GM12878 (cell line): ENCODE results near the gene DNAJC2. TPM values are rescaled to one million over a fixed set of nuclear protein-coding genes. Genes with fewer than 3 reads are reported as not detected.

Experiments used
- ATAC-seq: fragments of 200-7000 bp; cut with Tn5 transposase; 3 replicates; pipeline ENCODE4 v1.9.1; 2020; ENCODE audit warnings: mild to moderate bottlenecking, moderate library complexity
- BruUV-seq: library from RNA; stranded (reverse); fragments of 400-500 nt; replicated peaks from 2 replicates; lab custom pipeline; 2021; lab: Mats Ljungman, UMichigan
- CTCF ChIA-PET: fragments of 300-600 bp; sonication (Branson Sonifier 250); formaldehyde crosslinking; extraction: SDS; loops from one replicate; lab custom pipeline; 2021; ENCODE audit warnings: inconsistent platforms; lab: Yijun Ruan, JAX
- POLR2A ChIA-PET: fragments of 350-600 bp; formaldehyde crosslinking; extraction: SDS; loops from one replicate; lab custom pipeline; 2021; ENCODE audit warnings: inconsistent platforms; lab: Charles Lee
- RAD21 ChIA-PET: fragments of 300-600 bp; sonication (Branson Sonifier 250); formaldehyde crosslinking; loops from one replicate; lab custom pipeline; 2023; ENCODE audit warnings: antibody characterized with exemption; ENCODE audit not compliant: unreplicated experiment; lab: Charles Lee
- SMC1A ChIA-PET: fragments of 300-600 bp; sonication (Branson Sonifier 250); formaldehyde crosslinking; loops from one replicate; lab custom pipeline; 2023; ENCODE audit not compliant: unreplicated experiment, uncharacterized antibody; lab: Charles Lee
- DNase-seq: peaks from one replicate; pipeline ENCODE4 v3.0.0-alpha.2; 2011; ENCODE audit warnings: low read depth, low spot score
- FAIRE-seq: peaks from 3 replicates; lab custom pipeline; 2011; peaks lifted over from hg19 to GRCh38; lab: Jason Lieb, UNC
- H2AFZ ChIP-seq: 2 replicates; pipeline ENCODE4 v1.6.0; 2011; ENCODE audit warnings: low read depth, low read length, control low read depth; ENCODE audit not compliant: control insufficient read depth
- H3K27ac ChIP-seq: 2 replicates; pipeline ENCODE4 v1.5.1; 2011; ENCODE audit warnings: control low read depth; ENCODE audit not compliant: control insufficient read depth, insufficient read depth
- H3K27me3 ChIP-seq, 2 experiments: replicated peaks in 1 of 2; 2 replicates each; pipeline versions ENCODE4 v1.6.0 to v1.6.1; 2011; ENCODE audit warnings: low read length in 1 of 2; ENCODE audit not compliant: control insufficient read depth in 2 of 2, insufficient read depth in 2 of 2
- H3K36me3 ChIP-seq, 2 experiments: 2 replicates each; pipeline ENCODE4 v1.5.1; 2011; ENCODE audit warnings: low read length in 1 of 2; ENCODE audit not compliant: control insufficient read depth in 2 of 2, insufficient read depth in 2 of 2
- H3K4me1 ChIP-seq: 2 replicates; pipeline ENCODE4 v1.6.1; 2011; ENCODE audit warnings: mild to moderate bottlenecking, low read length, moderate library complexity, mixed read lengths; ENCODE audit not compliant: control insufficient read depth, insufficient read depth
- H3K4me2 ChIP-seq: 2 replicates; pipeline ENCODE4 v1.6.0; 2011; ENCODE audit warnings: control low read depth; ENCODE audit not compliant: control insufficient read depth, insufficient read depth
- H3K4me3 ChIP-seq: fragments of 200-600 bp; sonication (generic); 2 replicates; pipeline ENCODE4 v1.5.1; 2016
- H3K79me2 ChIP-seq: 2 replicates; pipeline ENCODE4 v1.6.0; 2011; ENCODE audit warnings: low read length; ENCODE audit not compliant: control insufficient read depth, insufficient read depth
- H3K9ac ChIP-seq: 2 replicates; pipeline ENCODE4 v1.8.0; 2011; ENCODE audit warnings: low read length, control low read depth, mixed read lengths; ENCODE audit not compliant: control insufficient read depth, insufficient read depth
- H3K9me3 ChIP-seq: replicated peaks from 3 replicates; pipeline ENCODE4 v1.5.1; 2011; ENCODE audit warnings: mild to moderate bottlenecking, low read length; ENCODE audit not compliant: control insufficient read depth, insufficient read depth
- H4K20me1 ChIP-seq: 2 replicates; pipeline ENCODE4 v1.6.0; 2011; ENCODE audit not compliant: control insufficient read depth, insufficient read depth
- ATF7 ChIP-seq: fragments of 450-650 bp; IDR thresholded peaks from 2 replicates; pipeline ENCODE4 v1.6.1; 2016; ENCODE audit warnings: low read depth, mild to moderate bottlenecking
- CREM ChIP-seq: IDR thresholded peaks from 2 replicates; pipeline ENCODE4 v1.6.1; 2014; ENCODE audit warnings: antibody characterized with exemption, low read depth
- ETV6 ChIP-seq, 2 experiments: fragments of 450-650 bp in 1 of 2; IDR thresholded peaks in 1 of 2; conservative IDR thresholded peaks in 1 of 2; 2 replicates each; pipeline ENCODE4 v1.6.1; 2014; ENCODE audit warnings: antibody characterized with exemption in 1 of 2, borderline replicate concordance in 1 of 2, low read depth in 1 of 2, mild to moderate bottlenecking in 1 of 2, moderate library complexity in 1 of 2
- EZH2 ChIP-seq: IDR thresholded peaks from 2 replicates; pipeline ENCODE4 v1.6.1; 2012; ENCODE audit warnings: low read depth, mild to moderate bottlenecking, control low read depth, inconsistent platforms, low read length, borderline replicate concordance; ENCODE audit not compliant: control insufficient read depth
- NBN ChIP-seq: fragments of 450-650 bp; IDR thresholded peaks from 2 replicates; pipeline ENCODE4 v1.6.1; 2016
- PAX8 ChIP-seq: fragments of 450-650 bp; IDR thresholded peaks from 2 replicates; pipeline ENCODE4 v1.6.1; 2017; ENCODE audit warnings: mild to moderate bottlenecking, moderate library complexity
- RUNX3 ChIP-seq: IDR thresholded peaks from 2 replicates; pipeline ENCODE4 v1.6.1; 2012; ENCODE audit warnings: low read length, inconsistent platforms
- SREBF1 ChIP-seq: IDR thresholded peaks from 2 replicates; pipeline ENCODE4 v1.6.1; 2012; ENCODE audit warnings: mild to moderate bottlenecking, low read length
- SUPT20H ChIP-seq: IDR thresholded peaks from 2 replicates; pipeline ENCODE4 v1.6.1; 2011; ENCODE audit warnings: low read depth, mild to moderate bottlenecking, low read length, moderate library complexity, borderline replicate concordance; ENCODE audit not compliant: control insufficient read depth
- TCF7 ChIP-seq: IDR thresholded peaks from 2 replicates; pipeline ENCODE4 v1.6.1; 2014; ENCODE audit warnings: antibody characterized with exemption, borderline replicate concordance
- WRNIP1 ChIP-seq: IDR thresholded peaks from 2 replicates; pipeline ENCODE4 v1.6.1; 2011; ENCODE audit warnings: low read depth, low read length, improper control_type of control experiment, borderline replicate concordance
- YY1 ChIP-seq: IDR thresholded peaks from 2 replicates; pipeline ENCODE4 v1.6.1; 2011; ENCODE audit warnings: low read depth, mild to moderate bottlenecking, low read length
- ZNF384 ChIP-seq: IDR thresholded peaks from 2 replicates; pipeline ENCODE4 v1.6.1; 2012; ENCODE audit warnings: low read depth, mild to moderate bottlenecking, low read length, improper control_type of control experiment, borderline replicate concordance
- WGBS: methylation state at CpG from one replicate; pipeline ENCODE4 v1.1.6; 2016; ENCODE audit warnings: low lambda C conversion rate; ENCODE audit not compliant: insufficient replicate concordance, insufficient coverage; ENCODE audit errors: missing lambda C conversion rate; 5-methylcytosine and 5-hydroxymethylcytosine counted together
- in situ Hi-C: fragments of 300-500 bp; cut with MboI; formaldehyde crosslinking; loops from 9 replicates; pipeline ENCODE4 v1.14.3; 2018; ENCODE audit warnings: mixed read lengths
- intact Hi-C: fragments of 100-400 bp; cut with micrococcal nuclease; formaldehyde crosslinking; loops from one replicate; pipeline ENCODE4 v1.14.2; 2022; ENCODE audit not compliant: unreplicated experiment
- polyA plus RNA-seq, 11 experiments: library from polyadenylated mRNA; depleted of rRNA in 4 of 11; unstranded in 6 of 11; stranded (reverse) in 5 of 11; fragments of >200 nt; fragmentation: Nextera tagmentation in 4 of 11; fragmentation: Illumina TruSeq in 1 of 11; extraction: Ambion mirVana in 4 of 11; extraction: Trizol in 1 of 11; gene quantifications; 1 replicate in 1 of 11; 2 replicates in 10 of 11; pipeline versions ENCODE4 v1.2.1 to v1.2.3, GENCODE V29; 2011 to 2016; ENCODE audit warnings: inconsistent platforms in 2 of 11, missing spikeins in 2 of 11, low read depth in 1 of 11
- total RNA-seq, 4 experiments: library from RNA; depleted of rRNA in 3 of 4; stranded (reverse); fragments of >200 nt in 3 of 4; fragmentation: Illumina TruSeq in 1 of 4; extraction: Trizol in 1 of 4; gene quantifications; 2 replicates each; pipeline versions ENCODE4 v1.2.1 to v1.2.3, GENCODE V29; 2013 to 2021
- TF ChIP-seq, protein P1 (sequence below): fragments of 450-650 bp; IDR thresholded peaks from 2 replicates; pipeline ENCODE4 v1.6.1; 2017; ENCODE audit warnings: low read depth, mild to moderate bottlenecking, moderate library complexity
- TF ChIP-seq, protein P2 (sequence below): fragments of 450-650 bp; IDR thresholded peaks from 2 replicates; pipeline ENCODE4 v1.6.1; 2017; ENCODE audit warnings: mild to moderate bottlenecking, low read depth, inconsistent platforms; ENCODE audit not compliant: poor library complexity, severe bottlenecking

DNAJC2 gene
- total and polyA plus RNA-seq, 10 of the 15 experiments (the other 5 are each of a cell fraction or from before 2014, with no cell fraction given) = 18.2 to 63.1 (median 30.6) TPM

DNA sequence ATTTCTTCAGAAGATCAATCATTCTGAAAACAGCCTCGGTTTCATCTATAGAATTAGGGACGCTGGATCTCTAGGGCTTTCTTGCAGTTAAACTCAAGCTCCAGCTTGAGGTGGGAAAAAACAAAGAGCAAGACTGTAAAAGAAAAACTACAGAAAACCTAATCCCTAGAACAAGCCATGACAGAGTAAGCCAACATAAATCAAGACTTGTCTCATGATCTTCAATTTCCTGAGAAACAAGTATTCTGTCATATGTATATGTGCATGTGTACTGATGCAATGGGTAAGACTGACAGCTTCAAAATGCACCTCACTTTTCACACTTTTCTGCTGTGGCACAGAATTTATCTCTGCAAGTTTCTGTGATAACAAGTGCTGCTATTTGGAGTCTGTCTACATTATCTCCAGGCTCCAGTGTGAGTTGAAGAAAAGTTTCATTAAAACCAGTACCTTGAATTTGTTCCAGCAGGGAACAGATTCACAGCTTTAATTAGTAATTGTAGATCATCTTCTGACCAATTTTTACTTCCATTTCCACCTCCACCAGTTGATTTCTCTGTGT lies 28.1 kb downstream of the DNAJC2 start:
- Histone ChIP-seq H4K20me1 (no peaks in the 10 kb centered on the region), H3K36me3 (peaks cover 6 to 37% of the 10 kb centered on the region in 2 experiments), H2AFZ (no peak overlapping the region), H3K4me1 (no peaks in the 10 kb centered on the region), H3K79me2 (no peaks in the 10 kb centered on the region), H3K27me3 (no peaks in the 10 kb centered on the region), H3K4me2 (no peak overlapping the region), H3K9ac (no peak overlapping the region), H3K9me3 (no peaks in the 10 kb centered on the region), H3K27ac (no peak overlapping the region), H3K4me3 (no peak overlapping the region)
- in situ Hi-C loops = no loop called here
- BruUV-seq = no TSS peak
- intact Hi-C loops = no loop called here
- ChIA-PET RAD21 (no interaction called here), POLR2A (no interaction called here), SMC1A (interaction anchor here (1.3 kb wide), 1 partner anchor 38 kb away, joined by 3 read pairs; no protein-coding TSS in a partner anchor), CTCF (interaction anchor here (0.9 to 1.0 kb wide), 3 partner anchors 10 to 26 kb away, joined by 3 to 5 read pairs (median 3); partner anchors contain the start of gene PMPCB)
- 71% methylated on average over 2 of the region's 2 CpGs for WGBS
- FAIRE-seq = no peak
- ATAC-seq = no peak
- DNase-seq = no peak
- no peak for TF ChIP-seq ETV6 (conservative IDR thresholded peaks at IDR 0.05 in 1 of 2, IDR thresholded peaks at IDR 0.05 in 1 of 2; ENCODE audit: borderline replicate concordance in 1 of 2, low read depth in 1 of 2)
- TF ChIP-seq EZH2 = no peak
- TF ChIP-seq YY1 = no peak
- TF ChIP-seq SREBF1 = no peak

DNA sequence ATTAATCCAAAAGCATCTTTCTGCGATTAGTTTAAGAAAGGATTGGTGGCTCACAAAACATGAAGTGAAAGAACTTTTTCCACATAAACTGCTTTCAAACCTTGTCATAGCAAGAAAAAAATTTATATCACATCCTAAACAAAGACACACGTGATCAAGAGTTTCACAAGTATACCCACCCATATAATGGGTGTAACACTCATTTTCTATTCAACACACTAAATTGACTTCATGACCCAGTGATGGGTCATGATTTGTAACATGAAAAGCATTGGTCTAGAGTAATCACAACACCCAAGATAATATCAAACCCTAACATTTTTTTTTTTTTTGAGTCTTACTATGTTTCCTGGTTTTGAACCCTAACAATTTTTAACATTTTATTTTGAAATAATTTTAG lies 29.7 kb downstream of the DNAJC2 start:
- FAIRE-seq = no peak
- CTCF ChIA-PET = no interaction called here
- TF ChIP-seq SUPT20H (no peak), ATF7 (no peak), CREM (no peak), ZNF384 (no peak), PAX8 (no peak), TCF7 (no peak), NBN (no peak), RUNX3 (no peak), WRNIP1 (no peak)
- TF ChIP-seq, protein P1, sequence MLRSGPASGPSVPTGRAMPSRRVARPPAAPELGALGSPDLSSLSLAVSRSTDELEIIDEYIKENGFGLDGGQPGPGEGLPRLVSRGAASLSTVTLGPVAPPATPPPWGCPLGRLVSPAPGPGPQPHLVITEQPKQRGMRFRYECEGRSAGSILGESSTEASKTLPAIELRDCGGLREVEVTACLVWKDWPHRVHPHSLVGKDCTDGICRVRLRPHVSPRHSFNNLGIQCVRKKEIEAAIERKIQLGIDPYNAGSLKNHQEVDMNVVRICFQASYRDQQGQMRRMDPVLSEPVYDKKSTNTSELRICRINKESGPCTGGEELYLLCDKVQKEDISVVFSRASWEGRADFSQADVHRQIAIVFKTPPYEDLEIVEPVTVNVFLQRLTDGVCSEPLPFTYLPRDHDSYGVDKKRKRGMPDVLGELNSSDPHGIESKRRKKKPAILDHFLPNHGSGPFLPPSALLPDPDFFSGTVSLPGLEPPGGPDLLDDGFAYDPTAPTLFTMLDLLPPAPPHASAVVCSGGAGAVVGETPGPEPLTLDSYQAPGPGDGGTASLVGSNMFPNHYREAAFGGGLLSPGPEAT = no peak
- TF ChIP-seq, protein P2, sequence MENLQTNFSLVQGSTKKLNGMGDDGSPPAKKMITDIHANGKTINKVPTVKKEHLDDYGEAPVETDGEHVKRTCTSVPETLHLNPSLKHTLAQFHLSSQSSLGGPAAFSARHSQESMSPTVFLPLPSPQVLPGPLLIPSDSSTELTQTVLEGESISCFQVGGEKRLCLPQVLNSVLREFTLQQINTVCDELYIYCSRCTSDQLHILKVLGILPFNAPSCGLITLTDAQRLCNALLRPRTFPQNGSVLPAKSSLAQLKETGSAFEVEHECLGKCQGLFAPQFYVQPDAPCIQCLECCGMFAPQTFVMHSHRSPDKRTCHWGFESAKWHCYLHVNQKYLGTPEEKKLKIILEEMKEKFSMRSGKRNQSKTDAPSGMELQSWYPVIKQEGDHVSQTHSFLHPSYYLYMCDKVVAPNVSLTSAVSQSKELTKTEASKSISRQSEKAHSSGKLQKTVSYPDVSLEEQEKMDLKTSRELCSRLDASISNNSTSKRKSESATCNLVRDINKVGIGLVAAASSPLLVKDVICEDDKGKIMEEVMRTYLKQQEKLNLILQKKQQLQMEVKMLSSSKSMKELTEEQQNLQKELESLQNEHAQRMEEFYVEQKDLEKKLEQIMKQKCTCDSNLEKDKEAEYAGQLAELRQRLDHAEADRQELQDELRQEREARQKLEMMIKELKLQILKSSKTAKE = no peak

More for the DNA sequence above, 29.7 kb downstream of the DNAJC2 start:
- Histone ChIP-seq H3K27me3 (no peaks in the 10 kb centered on the region), H3K4me1 (no peaks in the 10 kb centered on the region), H3K4me2 (no peak overlapping the region), H3K4me3 (no peak overlapping the region), H4K20me1 (no peaks in the 10 kb centered on the region), H3K9ac (no peak overlapping the region), H3K27ac (no peak overlapping the region), H2AFZ (no peak overlapping the region), H3K9me3 (no peaks in the 10 kb centered on the region), H3K36me3 (peaks cover 6 to 40% of the 10 kb centered on the region in 2 experiments), H3K79me2 (no peaks in the 10 kb centered on the region)
- intact Hi-C loops (no loop called here), in situ Hi-C loops (no loop called here)
- WGBS = 50% methylated on average over 2 of the region's 2 CpGs
- DNase-seq (no peak), ATAC-seq (no peak)
- ChIA-PET SMC1A (interaction anchor here (1.7 kb wide), 1 partner anchor 8 kb away, joined by 6 read pairs; no protein-coding TSS in a partner anchor), POLR2A (no interaction called here), RAD21 (no interaction called here)
- no TSS peak for BruUV-seq
